Lung microvascular endothelial cell (primary cell): ENCODE data around the gene ASB10. TPM values are rescaled to one million over a fixed set of nuclear protein-coding genes. Genes with fewer than 3 reads are reported as not detected.

Experiments used
- DNase-seq, 2 donors: peaks; one replicate each; pipeline versions ENCODE4 v3.0.0 to v3.0.0-alpha.2; 2010; ENCODE audit warnings: low read depth in 2 of 2
- total RNA-seq: library from RNA; depleted of rRNA; stranded (reverse); fragments of >200 nt; gene quantifications from 2 replicates; pipeline ENCODE4 v1.2.1, GENCODE V29; 2014

ASB10 gene
- total RNA-seq, 1 donor from 2014 or later: not detected

DNA sequence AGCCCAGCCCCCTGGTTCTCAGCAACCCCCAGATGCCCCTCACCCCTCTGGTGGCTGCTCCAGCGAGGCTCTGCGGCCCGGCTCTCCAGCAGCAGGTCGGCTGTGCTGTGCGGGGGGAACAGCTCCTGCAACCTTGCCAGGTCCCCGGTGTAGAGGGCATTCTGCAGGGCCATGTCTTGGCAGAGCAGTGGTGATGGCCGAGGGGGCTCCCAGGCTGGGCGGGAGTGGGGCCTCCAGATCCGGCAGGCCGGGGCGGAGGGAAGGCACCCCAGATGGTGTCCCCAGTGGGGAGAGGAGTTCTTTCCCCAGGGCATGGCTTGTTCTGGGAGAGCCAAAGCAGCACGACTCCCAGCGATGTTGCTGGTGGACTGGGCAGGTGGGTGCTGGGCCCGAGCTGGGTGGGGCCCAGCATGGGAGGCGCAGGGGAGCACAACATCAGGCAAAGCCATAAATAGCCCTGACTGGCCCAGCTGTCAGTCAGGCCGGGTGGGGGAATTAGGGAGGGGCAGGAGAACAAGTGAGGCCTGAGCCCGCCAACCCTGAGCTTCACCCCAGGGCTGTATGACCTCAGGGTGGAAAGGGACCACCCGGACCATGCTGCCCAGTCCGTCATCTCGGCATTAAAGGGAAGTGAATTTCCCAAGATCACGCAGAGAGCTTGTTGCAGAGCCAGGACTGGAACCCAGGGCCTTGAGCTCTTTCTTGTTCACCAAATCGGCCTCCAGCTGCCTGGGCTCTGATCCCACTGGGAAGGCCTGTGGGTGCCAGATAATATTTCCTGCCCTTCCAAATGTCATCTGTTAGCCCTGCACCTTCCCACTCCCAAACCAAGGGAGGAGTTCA, 580 bp upstream of the ASB10 start:
- DNase-seq: no peak

DNA sequence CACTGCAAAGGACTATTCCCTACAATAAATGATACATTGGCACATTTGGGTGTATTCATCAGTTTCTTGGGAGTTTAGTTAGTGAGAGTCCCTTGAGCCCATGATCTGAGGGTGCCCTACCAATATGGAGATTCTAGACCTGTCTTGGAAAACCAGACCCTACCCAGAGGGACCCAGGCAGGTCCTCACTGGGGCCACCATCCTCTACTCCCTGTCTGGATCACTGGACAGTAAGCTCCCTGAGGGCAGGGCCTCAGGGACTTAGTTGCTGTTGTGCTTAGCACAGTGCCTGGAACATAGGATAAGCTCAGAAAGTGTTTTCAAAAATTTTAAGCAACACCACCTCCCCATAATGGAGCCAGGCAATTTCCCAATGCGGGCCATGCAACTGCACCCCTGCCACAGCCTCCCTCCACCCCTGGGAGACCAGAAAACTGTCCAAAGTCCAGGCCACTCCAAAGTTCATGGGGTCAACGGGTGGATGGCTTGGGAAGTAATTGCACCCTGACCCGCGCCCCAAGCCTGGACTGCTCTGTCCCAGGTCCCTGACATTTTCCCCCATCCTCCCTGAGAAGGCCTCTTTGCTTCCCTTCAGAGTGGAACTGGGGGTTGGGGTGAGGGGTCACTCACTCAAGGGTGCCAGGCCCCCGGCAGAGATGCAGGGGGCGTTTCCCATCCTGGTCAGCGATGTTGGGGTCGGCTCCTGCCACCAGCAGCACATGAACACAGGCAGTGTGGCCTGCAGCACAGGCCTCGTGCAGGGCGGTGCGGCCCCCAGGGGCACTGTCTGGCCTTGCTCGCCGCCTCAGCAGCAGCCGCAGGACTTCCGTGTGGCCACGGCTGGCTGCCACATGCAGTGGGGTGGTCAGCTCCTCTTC, 1.0 kb downstream of the ASB10 start:
- DNase-seq: no peak

DNA sequence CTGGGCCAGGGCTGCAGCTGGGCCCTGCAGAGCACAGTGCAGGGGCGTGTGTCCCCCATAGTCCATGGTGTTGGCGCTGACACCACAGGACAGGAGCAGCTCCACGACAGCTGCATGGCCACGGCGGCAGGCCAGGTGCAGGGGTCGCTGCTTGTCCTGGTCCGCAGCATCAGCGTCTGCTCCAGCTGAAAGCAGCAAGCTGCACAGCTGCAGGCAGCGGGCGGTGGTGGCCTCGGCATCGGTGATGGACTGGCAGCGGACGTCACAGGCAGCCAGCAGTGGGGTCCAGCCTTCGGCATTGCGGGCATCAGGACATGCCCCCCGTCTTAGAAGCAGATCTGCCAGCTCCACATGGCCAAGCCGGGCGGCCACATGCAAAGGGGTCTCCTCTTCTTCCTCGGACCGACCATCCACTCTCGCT, 6.0 kb downstream of the ASB10 start:
- no peak for DNase-seq

DNA sequence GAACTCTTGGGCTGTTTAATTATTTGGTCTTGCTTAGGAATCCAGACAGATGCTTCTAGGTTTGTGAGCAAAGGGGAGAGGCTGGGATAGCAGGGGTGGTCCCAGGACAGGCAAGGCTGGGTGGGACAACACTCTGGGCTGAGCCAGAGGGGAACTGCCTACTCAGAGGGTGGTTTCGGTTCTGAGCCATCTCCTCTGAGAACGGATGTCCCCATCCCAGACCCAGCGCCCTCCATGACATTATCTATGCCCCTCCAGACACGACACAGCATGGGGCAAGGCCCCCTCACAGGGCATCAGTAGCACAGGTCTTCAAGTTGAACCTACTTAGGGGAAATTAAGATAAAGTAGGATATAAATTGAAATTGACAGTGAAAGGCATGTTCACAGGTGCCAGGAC, 7.1 kb downstream of the ASB10 start:
- no peak for DNase-seq

DNA sequence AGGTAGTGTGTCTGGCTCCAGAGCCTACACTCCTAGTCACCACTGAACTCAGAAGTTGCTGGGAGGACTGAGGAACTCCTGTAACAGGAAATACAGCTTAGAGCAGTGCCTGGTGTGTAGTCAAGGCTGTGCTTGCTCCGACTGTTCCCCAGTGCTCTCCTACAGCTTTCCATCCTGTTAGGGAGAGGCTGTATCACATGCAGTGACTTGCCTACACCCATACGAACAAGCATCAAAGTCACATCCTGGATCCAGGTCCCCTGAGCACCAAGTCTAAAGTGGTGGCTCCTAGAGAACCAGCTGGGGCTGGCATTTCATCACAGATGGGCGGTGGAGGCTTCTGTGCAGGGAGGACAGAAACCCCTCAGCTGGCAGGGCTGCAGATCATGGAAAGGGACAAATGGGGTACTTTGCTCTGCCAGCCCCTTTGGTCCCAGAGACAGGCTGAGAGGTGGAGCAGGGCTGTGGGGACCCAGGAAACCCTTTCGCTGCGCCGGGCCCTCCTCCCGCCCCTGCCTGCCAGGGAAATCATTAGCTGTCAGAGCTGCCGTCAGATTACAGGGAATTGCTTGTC, 7.7 kb downstream of the ASB10 start:
- no peak for DNase-seq

DNA sequence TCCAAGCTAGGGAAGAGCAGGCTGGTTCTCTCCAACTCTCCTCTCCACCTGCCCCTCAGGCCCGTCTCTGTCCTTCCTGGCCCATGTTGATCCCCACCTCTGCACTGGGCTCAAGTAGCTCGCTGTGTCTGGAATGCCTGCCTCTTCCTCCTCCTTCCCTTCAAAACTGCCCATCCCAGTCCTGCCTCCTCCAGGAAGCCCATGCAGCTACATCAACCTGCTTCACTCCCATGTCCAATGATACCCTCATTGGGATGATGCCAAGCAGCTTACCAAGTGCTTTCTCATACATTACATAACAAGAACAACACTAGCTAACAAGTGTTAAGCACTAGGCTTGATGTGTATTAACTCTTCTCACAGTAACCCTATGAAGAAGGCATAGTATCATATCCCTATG, 8.2 kb downstream of the ASB10 start:
- DNase-seq: no peak

DNA sequence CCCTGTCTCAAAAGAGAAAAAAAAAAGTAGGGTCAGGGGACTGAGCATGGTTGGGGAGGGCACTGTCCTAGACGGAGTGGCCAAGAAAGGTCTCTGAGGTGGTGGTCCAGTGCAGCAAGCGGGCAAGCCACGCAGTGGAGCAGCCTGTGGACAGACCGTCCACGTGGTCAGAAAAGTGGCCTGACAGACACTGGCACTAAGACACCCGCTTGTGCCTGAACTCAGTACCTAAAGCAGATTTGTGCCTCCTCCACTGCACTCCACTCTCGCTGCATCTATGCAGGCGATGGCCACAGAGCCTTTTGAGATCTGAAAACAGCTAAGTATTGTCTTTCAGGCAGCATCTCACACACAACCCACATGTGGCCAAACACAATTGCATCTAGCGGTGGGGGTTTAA, 8.8 kb downstream of the ASB10 start:
- no peak for DNase-seq

DNA sequence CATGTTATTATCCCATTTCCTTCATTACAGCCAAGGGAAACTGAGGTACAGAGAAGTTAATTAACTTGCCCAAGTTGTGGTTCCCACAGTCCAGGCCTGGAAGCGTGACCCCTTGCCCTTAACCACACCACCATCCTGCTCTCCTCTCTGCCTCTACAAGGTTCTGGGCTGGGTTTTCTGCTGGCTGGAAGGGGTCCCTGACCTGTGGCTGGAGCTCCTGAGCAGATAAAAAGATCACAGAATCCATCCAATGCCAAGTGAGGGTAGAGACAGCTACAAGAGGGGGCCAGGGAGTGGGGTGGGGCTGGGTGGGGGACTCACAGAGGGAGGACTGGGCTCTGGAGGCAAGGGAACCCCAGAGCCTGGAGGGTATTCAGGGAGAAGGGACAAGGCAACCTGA, 9.7 kb downstream of the ASB10 start:
- DNase-seq: no peak

DNA sequence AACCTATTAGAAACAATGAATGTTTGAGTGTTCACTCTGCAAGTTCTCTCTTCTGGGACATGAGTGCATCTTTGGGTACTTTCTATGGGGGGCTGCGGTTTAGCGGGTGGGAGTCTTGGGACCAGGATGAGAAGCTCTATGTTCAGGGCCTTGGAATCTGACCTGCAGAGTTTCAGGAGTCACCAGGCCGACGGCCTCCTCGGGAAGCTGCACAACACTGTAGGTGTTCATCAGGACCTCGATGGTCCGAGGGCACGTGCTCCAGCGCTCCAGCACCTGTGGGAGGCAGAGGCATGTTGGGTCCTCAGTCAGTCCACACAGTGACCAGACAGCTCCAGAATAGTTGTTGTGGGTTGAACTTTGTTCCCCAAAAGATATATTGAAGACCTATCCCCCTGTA, 10.6 kb downstream of the ASB10 start:
- DNase-seq: no peak

DNA sequence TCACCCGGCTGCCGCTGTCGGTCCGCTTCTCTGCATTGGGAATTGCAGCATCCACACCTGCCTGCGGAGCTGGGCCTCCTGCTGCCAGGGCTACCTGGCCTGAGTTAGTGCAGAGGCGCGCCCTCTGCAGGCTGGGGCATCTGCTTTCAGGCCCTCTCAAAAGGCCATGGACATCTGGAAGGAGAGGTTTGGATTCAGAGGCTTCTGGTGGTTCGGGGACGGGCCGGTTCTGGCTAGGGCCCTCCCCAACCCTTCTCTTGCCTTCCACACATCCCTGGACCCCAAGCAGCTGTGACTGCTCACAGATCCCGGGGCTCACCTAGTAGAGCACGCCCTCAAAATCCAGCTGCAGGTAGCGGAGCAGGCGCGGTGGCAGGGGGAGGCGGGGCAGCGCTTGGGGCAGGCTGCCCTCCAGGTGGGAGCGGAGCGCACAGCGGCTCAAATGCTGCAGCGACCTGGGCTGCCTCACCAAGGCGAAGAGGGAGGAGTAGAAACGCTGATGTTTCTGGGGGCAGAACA, 11.2 kb downstream of the ASB10 start:
- DNase-seq: no peak

DNA sequence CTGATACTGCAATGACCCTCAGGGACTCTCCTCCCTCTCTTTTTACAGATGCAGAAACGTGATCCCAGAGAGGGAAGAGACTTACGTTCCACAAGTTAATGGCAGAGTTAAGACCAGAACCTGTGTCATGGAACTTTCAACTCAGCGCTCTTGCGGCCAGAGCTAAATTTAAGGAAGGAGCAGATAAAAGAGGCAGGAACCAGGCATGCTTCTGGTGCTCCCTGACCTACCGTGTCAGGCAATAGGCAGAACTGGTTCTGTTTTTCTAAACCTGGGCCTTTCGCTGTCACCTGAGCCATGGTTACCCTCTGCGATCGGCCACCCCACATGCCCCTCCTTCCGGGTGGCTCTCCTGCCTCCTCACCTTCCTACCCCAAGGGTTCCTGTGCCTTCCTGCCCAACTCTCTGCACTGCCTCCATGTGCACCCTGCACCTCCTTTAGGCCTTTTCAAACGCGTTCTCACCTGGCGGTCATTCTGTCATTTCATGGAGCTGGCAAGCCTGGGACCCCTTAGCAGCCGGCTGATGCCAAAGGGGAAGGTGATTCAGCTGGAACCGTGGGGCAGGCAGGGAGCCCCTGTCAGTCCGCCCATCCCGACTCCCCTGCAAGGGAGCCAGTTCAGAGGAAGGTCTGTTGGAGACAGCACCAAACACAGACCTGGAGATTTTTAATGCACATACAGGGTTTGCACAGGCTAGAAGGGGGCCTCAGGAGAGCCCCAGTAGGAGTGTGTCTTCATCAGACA, 11.8 kb downstream of the ASB10 start:
- no peak for DNase-seq

DNA sequence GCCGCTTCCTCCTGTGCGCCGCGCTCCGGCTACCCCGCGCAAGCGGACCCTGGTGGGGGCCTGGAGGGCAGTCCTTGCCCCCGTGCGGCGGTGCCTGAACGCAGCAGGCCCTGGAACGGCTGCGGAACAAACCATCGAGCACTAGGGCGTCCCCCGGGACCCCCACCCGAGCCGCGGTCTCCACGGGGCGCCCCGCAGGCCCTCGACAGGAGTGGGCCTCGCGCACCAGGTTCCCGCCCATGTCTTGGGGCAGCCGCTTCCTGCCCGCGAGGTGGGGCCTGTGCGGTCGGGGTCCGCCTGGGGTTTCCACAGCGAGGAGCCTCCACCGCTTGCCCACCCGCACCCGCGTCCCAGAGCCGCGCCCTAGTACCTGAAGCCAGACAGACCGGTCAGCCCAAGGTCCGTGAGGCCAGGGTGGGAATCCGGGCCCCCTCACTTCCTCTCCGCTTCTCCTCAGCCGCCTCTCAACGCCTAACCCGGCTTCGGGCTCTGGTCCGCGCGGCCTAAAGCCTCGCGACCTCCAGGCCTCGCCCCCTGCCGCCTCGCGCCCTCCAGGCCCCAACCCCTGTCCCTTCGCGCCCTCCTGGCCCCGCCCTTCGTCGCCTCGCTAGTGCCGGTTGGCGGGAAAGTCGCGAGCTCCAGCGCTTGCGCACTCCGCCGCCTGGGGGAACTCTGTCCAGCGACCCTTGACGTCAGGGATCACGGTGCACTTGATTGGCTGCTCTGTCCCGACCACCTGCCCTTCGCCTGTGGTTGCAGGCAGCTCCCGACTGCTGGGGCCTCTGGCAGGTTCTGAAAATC, 12.6 kb downstream of the ASB10 start:
- DNase-seq: peak; percentile 33 to 68

DNA sequence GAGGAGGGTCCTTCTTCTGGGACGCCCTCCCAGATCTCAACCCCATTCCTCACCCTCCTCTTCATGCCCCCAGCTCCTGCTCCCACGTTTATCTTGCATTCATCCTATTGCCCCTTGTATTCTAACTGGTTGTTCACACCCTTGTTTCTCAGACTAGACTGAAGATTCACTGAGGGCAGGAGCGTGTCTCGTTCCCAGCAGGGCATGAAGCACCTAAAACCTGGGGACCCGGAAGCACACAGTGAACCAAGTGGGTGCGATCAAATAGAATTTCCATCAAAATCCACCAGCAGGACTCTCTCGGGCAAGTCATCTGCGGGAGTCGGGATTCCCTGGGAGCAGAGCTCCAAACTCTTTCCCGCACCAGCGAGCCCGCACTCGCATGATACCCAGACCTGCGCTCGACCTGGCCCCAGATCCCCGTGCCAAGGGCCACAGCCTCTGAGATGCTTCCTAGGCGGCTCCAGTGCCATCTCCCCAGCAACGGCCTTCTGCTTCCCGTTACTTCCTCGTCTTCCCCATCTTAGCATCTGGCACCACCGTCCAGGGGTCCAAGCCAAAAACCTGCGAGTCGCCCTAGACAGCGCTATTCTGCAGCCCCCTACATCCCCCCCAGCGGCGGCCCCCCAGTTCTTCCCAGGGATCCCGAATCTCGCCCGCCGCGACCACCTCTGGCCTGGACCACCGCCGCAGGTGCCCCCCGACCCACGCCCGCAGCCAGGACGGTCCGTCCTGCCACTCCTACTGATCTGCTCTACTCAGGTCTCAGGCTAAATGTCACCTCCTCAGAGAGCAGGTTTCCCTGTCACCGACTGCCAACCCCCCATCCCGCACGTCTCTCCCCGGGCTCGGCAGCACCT, 13.4 kb downstream of the ASB10 start:
- no peak for DNase-seq

DNA sequence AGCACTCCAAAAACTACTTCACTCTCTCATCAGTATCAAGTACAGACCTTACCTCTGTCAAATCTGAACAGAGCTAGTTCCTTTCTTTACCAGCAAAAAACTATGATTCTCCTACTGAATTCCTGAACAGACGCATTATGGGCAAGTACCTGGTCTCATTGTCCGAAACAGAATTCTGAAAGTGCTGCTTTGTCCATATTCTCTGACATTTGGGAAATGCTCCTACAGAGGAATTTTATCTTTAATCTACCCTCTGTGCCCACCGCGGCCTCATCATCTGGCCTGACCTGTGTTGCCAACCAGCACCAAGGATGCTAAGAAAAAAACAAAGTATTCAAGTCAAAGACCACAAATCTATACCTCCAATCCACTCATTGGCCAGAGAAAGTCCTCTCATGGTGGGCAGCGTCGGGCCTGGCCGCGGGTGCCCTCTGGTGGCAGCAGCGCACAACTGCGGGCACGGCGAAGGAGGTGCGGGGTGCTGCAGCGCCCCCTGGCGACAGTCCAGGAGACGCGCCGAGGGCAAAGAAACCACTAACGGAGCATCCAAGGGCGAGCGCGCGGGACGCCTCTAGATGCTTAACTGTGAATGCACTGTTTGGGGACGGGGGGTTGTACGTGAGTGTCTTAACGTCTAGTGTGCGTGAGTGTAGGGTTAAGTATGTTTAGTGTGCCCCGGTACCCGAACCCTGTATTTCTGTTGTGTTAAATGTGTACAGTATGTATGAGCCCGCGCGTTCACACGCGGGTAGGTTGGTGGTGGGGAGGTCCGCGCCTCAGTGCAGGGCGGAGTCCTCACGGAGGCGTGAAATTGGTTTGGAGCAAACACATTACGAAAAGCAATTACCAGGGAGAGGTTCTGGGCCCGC, 14.5 kb downstream of the ASB10 start:
- DNase-seq: peak; percentile 69 to 81

DNA sequence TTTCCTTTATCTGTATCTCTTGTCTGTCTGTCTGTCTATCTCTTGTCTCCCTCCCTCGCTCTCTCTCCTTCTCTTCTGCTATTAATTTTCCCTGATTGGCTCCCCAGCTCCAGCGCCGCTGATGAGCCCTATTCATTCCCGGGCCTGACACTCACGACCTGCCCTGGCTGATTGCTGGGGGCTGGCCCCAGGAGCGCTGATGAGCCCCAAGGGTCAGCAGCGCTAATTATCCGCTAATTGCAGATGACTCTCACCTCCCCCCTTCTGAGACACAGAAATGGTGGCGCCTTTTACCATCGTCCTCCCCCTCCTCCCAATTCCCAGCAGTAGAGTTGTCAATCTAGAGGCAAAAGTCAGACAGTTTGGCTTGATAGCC, 18.3 kb downstream of the ASB10 start:
- no peak for DNase-seq

DNA sequence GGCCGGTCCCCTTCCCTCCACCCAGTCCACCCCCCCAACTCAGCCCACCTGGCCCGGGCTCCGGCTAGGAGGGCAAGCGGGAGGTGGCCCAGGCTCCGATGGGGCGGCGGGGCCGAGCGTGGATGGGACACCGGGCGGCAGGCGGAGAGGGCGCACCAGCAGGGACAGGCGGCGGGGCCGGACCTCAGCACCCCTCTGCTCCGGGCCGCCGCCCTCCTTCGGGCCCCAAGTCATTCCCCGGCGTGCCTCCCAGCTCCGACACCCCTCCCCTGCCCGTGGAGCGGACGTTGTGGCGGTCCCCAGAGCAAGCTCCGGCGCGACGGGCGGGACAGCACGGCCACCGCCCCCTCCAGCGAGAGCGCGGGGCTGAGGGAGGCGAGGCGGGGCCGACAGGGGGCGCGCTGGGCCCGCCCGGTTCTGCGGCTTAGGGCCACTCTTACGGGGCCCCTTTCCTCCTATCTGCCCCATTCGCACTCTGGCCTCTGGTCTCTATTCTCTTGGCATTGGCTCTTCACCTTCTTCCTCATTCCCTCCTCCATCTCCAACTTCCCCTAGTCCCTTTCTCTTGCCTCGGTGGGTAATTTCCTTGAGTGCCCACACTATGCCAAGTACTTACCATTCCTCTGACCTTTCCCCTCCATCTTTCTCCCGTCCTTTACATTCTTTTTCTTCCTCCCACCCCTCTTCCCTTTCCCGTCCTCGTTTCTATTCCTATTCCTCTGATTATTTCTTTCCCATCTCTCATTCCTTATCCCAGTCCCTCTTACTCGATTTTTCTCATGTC, 18.9 kb downstream of the ASB10 start:
- DNase-seq: peak; percentile 20 to 39

DNA sequence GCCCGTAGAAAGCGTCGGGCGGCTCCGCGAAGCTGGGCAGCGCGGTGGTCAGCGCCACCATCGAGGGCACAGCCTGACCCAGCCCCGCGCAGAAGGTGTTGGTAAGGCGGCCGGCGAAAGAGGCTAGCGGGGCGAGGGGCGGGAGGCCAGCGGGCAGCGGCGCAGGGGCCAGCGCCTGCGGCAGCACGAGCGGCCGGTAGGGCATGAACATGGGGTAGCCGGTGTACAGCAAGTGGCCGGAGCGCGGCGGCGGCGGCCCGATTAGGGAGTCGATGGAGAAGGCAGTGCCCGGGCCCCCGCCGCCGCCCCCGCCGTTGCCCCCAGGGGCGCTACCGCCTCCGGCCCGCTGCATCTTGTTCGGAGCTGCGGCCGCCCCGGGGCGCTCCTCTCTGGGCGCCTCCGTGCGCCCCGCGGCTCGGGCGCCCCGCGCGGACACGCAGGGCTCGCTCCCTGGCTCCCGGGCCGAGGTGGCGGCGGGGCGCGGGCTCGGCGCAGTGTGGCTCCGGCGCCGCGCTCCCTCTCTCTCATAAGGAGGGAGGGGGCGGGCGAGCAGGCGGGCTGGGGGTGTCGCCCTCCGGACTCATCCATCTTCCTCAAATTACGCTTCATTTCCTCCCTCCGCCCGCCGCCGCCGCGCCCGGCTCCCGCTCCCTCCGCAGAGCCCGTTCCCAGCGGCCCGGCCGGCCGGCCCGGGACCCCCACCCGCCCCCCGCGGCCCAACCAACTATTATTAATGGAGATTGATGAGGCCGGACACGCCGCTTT, 19.7 kb downstream of the ASB10 start, which contains the start of gene GBX1:
Gene GBX1, minus strand, starts transcription at position 498 of the 765 bp plus-strand sequence. Its CDS starts 146 bp downstream, at position 352.
- DNase-seq: peak in 1 of 2 donors; percentile 26
